GM19239 (cell line): ENCODE results near the gene ADARB2.

ENCODE experiments used
- DNase-seq: peaks from one replicate; pipeline ENCODE4 v3.0.0; 2011; ENCODE audit warnings: low spot score; ENCODE audit not compliant: insufficient read length
- FAIRE-seq: peaks from 2 replicates; lab custom pipeline; 2011; peaks lifted over from hg19 to GRCh38; lab: Jason Lieb, UNC

ADARB2 gene

DNA sequence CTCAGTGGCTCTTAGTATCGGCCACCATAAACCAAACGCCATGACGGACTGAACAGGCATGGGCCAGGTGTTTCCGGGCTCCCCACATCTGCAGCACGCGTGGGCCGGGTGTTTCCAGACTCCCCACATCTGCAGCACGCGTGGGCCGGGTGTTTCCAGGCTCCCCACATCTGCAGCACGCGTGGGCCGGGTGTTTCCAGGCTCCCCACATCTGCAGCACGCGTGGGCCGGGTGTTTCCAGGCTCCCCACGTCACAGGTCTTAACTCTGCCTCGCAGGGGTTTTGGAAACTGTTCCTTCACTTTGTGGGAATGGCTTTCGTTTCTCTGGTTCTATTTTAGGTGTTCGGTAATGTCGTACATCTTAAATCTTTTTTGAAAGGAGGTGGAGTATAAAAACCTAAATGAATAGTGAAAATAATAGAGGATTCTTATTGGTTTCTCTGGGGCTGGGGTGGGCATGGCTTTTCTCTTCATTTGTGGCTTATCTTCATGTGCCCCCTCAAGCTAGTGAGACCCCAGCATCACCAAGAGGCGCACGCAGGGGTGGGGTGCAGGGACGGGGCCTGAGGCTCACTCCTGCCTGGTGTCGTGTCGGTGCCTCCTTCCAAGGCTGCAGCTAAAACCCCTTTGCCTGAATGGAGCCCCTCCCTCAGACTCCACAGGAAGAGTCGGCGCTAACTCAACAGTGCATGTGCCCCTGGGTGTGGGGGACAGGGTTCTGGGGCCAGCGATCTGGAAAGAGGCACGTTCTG, 554.9 kb downstream of the ADARB2 start:
- DNase-seq (no peak), FAIRE-seq (no peak)

GRCh38 chr10:1180836-1181235, 556.5 kb downstream of the ADARB2 start:
- DNase-seq: no peak
- FAIRE-seq: no peak

GRCh38 chr10:1180071-1180730, 557.1 kb downstream of the ADARB2 start:
- no peak for DNase-seq
- no peak for FAIRE-seq

DNA sequence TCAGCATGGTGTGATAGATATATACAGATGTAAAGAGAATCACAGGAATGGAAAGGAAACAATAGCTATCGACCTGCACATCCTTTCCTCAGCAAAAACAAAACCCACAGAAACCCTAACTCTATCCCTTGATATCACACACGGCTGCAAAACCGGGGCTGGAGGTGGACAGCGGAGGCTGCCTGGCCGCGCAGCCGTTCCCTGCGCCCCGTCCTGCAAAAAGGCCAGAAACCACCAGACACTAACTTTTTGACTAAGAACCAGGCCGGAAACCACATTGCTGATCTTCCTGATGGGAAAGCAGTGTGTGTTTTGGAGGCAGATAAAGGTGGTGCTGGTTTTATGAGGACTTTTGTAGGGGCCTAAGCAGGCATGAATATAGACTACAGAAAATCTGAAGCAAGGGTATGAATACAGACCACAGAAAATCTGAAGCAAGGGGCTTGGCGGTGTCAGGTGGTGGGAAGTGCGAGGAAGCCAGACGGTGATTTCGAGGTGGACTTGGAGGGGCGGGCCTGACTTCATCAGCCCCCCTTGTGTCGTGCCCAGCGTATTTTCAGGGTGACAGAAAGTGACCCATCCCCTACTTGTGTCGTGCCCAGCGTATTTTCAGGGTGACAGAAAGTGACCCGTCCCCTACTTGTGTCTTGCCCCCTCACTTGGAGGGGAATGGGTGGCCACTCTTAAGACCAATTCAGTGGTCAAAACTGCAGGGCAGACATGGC, 557.8 kb downstream of the ADARB2 start:
- DNase-seq (no peak), FAIRE-seq (no peak)

DNA sequence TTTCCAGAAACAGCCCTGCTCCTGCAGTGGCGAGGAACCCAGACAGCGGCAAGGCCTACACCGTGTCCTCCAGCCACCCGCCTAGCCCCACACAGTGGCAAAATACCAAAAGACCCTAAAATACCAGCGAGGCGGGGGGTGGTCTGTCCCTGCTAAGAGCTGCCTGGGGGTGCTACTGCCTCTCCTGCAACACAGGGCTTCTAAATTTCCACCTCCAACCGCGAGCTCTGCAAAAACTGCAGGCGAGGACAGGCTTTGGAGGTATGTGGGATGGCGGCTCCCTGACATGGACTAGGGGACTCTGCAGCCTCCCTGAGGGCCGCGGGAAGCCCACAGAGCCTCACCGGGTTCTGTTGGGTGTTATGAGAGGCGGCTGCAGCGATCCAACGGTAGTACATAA, 558.8 kb downstream of the ADARB2 start:
- no peak for FAIRE-seq
- no peak for DNase-seq

- no peak for FAIRE-seq
Measured at GRCh38 chr10:1177936-1178335, 559.4 kb downstream of the ADARB2 start.

GRCh38 chr10:1175956-1176565, 561.3 kb downstream of the ADARB2 start:
- FAIRE-seq: no peak
- no peak for DNase-seq

More at GRCh38 chr10:1177936-1178335, 559.4 kb downstream of the ADARB2 start:
- DNase-seq: no peak

GRCh38 chr10:1174022-1174421, 563.3 kb downstream of the ADARB2 start:
- FAIRE-seq (no peak), DNase-seq (no peak)

DNA sequence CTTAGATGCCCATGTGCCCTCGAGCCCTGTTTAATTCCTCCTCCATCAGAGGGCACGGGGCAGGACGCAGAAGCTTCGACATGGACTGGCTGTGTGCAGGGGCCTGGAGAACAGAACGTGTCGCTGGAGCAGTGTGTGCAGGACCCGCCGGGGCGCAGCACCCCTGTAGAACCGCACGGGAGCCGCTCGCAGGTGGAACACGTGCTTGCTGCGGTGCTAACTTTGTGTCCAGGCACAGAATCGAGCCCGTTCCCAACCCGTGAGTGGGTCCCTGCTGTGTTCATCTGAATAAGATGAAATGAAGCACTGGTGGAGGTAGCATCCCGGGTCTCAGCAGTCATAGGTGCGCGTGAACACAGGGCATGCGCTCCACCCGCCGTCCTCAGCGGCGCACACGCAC, 564.2 kb downstream of the ADARB2 start:
- DNase-seq (no peak), FAIRE-seq (no peak)

- DNase-seq: no peak
- no peak for FAIRE-seq
Measured at GRCh38 chr10:1172256-1172984, 564.9 kb downstream of the ADARB2 start.

DNA sequence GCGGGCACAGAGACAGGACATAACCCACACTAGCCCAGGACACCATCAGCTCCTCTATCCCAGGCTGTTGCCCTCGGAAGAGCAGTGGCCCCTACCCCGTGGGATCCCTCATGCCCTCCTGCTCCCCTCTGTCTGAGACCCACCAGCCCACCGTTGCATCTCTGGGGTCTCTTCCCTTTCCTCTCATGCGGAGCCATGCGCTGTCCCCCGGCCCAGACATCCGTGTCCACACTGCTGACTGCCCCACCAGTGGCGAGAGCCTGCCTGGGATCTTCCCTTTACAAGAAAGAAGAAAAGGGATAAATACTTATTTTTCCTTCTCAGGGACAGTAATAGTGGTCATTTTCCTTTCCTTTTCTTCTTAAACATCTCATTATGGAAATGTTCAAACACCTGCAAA, 565.7 kb downstream of the ADARB2 start:
- DNase-seq (no peak), FAIRE-seq (no peak)

- DNase-seq (no peak), FAIRE-seq (no peak)
Measured at GRCh38 chr10:1171182-1171581, 566.1 kb downstream of the ADARB2 start.

- FAIRE-seq: no peak
- DNase-seq: no peak
Measured at GRCh38 chr10:1170867-1171180, 566.5 kb downstream of the ADARB2 start.

DNA sequence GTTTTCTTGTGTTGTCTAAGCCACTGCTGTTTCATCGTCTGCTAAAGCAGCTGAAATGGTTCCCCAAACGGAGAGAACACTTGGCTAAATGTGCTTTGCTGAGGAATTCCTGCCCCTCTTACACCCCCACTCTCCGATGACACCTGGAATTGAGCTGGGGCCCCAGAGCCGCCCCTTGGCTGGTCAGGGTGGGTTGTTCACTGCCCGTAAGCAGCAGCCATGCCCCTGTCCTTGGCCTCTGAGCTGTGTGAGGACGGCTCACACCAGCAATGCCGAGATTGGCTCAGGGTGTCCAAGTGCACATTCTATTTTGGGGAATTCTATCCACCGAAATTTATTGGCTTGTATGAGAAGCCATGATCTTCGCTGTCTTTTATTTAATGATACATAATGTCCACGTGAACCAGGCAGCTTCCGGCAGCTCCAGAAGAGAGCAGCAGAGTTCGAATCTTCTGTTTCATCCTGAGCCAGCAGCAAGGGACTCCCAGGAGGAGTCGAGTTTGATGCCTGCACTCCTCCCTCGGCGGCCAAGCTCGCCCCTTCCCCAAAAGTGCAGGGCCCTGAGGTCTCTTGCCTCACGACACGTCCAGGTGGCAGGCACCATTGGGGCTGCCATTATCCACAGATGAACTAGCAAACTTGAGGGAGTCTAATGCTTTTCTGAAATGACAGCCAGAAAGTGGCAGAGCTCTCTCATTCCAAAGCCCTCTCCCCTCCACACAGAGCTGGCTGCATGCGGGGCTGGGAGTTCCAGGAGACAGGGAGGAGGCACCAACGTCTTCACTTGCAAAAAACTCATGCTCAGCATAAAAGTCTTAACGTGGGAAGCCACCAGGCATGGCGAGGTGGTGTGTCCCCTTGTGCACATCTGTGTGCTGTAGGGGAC, 567.1 kb downstream of the ADARB2 start:
- DNase-seq (no peak), FAIRE-seq (no peak)

- FAIRE-seq: no peak
- DNase-seq: no peak
Measured at GRCh38 chr10:1169186-1169885, 568.0 kb downstream of the ADARB2 start.

- DNase-seq (no peak), FAIRE-seq (no peak)
Measured at GRCh38 chr10:1168763-1169162, 568.6 kb downstream of the ADARB2 start.

DNA sequence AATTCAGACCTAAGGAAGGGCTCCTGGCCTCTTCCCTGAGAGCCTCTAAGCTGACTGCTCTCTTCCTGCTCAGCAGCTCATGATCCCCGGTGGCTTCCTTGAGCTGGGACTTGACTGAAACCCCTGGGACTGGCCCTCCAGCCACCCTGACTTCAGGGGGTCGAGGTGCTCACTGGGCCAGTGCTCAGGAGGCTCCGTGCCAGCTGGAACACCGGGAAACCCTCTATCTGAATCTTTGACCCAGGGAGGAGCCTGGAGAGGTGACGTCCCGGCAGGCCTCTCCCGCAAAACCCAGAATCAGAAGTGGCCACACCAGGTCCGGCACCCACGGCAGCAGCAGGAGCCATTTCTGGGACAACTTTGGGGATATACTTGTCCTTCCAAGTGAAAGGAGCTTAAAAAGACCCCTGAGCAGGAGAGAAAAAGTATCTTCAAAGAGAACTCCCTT, 570.5 kb downstream of the ADARB2 start:
- DNase-seq: no peak
- FAIRE-seq: no peak

GRCh38 chr10:1166101-1166827, 571.1 kb downstream of the ADARB2 start:
- DNase-seq (no peak), FAIRE-seq (no peak)
